GM12801 (cell line): ENCODE data around the gene CARNS1.

Source experiments
- CTCF ChIP-seq: IDR thresholded peaks from one replicate; pipeline ENCODE4 v1.5.1; 2011; ENCODE audit warnings: control low read depth; ENCODE audit not compliant: insufficient read length; ENCODE audit errors: extremely low read depth

The CARNS1 gene

GRCh38 chr11:67406969-67407687 is 8.3 kb upstream of the CARNS1 start:
- no peak for TF ChIP-seq CTCF

- TF ChIP-seq CTCF, result no peak
These were observed 7.8 kb upstream of the CARNS1 start for GRCh38 chr11:67407688-67408163.

- TF ChIP-seq CTCF, result no peak
These were observed 6.9 kb upstream of the CARNS1 start for GRCh38 chr11:67408437-67409200.

GRCh38 chr11:67409261-67409666 is 6.2 kb upstream of the CARNS1 start:
- no peak for TF ChIP-seq CTCF

- no peak for TF ChIP-seq CTCF
These were observed 5.6 kb upstream of the CARNS1 start for GRCh38 chr11:67409781-67410368.

- TF ChIP-seq CTCF, result no peak
These were observed 5.1 kb upstream of the CARNS1 start for GRCh38 chr11:67410369-67410831.
